Stimulated activated CD4-positive, alpha-beta T cell treated with anti-CD3 and anti-CD28 coated beads, Interleukin-2, amount 100 ng/mL, for 48 hours (primary cell): ENCODE measurements around the gene PHF19.

Experiments used
- DNase-seq, 2 donors: peaks; one replicate each; pipeline ENCODE4 v3.0.0-alpha.2; 2020

PHF19 gene

DNA sequence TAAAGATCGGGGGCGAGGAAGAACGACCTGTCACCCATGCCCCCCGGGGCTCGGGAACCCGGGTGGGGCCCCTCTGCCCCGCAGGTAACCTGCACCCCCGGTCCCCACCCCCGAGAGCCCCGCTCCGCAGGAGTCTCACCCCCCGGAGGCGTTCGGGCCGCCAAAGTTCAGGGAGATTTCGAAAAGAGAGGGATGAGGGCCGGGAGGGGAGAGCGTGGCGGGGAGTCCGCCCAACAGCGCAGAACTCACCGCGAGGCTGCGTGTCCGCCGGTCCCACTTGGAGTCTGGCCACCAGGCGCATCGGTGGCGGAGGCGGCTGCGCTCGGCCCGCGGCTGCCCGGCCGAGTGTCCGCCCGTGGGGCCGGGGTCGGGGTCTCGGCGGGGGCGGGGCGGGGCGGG is at the start of gene PHF19:
Gene PHF19 (minus strand): TSS at position 347 of the 399 bp plus-strand sequence. CDS start 2,447 bp downstream, outside the sequence.
- DNase-seq: no peak

DNA sequence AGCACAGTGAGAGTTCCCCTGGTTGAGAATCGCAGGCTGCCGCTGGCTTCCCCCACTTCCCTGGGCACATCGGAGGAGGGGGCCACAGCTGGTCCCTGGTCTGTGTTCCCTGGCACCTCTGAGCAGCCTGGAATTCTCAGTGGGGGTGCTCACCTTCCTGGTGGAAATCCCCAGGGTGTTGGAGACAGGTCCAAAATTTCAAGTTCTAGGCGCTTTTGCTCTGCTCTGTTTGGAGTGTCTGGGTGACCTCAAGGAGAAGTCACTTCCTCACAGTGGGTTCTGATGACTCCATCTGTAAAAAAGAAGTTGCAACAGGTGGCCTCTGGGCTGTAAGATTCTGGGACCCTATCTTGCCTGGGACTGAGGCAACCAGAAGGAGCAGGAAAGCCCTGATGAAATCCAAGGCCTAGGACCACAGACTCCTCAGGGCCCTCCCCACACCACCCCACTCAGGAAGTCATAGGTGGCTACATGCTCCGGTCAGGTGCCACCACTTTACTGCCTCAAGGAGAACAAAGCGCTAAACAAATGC is 49.5 kb upstream of the PHF19 start, which contains the start of gene TRAF1:
Gene TRAF1 (minus strand): TSS at position 400 of the 532 bp plus-strand sequence. CDS start 721 bp downstream, outside the sequence.
- no peak for DNase-seq

DNA sequence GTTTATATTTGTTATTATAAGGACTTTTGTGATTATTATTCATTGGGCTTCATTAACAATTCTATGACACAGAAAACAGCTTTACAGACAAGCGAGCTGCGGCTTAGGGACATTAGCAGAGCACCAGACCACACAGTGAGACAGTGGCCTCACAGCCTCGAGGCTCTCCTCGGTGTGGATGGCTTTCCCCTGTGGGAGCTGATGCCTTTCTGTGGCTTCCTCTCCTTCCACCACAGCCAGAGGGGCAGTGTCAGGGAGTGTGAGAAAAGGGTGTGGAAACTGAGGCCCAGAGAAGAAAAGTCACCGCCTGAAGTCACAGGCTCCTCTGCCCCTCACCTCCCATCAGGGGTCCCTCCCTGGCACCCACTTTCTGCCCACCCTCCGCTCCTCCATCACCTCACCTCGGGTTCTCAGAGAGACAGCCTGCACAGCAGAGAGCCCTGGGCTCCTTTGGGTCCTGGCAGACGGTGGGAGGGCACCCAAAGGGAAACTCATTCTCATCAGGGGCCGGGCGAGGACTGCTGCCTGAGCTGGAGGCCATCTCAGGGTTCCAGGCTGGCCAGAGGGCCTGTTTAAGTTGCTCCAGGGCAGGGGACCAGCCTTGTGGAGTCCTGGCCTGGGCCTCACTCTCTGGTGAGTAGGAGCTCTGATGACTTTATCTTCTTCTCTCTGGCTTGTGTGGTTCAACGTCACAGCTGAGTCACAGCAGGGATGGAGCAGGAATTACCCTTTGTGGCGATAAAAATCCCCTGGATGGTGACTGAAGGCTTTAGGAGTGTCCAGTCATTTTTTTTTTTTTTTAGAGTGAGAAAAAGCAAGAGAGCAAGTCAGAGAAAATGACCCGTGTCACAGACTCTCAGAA is 48.8 kb upstream of the PHF19 start:
- DNase-seq: peak; percentile 69 to 80

DNA sequence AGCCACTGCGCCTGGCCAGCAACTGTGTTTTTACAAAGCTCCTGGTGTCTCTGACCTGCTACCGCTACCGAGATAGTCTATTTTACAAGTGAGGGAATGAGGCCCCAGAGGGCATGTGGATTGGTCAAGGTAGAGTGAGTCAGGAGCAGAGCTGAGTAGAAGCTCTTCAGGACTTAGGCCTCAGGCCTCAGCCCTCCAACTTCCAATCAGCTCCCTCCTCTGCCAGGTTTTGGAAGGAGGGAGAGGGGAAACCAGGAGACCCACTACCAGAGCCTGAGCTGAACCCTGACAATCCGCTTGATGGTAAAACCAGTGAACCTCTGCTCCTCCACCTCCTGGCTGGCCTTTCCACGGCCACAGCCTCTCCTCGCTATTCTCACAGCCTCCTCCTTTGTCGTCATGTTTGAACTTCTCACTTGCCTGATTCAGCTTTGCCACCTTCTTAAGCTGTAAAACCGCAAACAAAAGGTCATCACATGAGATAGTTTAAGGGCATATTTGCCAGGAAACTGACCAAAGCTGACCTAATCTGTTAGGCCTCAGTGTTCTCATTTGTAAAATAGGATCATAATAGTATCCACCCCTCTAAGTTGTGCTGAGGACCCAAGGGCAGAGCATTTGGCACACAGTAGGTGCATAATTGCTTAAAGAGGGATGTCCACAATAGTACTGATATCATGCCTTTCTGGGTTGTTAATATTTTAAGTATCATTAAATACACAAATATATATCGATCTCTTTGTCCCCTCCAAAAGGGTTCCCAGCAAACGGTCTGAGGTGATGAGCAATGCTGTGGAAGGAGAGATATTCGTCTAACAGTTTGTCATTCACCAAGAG is 47.9 kb upstream of the PHF19 start:
- DNase-seq: no peak

DNA sequence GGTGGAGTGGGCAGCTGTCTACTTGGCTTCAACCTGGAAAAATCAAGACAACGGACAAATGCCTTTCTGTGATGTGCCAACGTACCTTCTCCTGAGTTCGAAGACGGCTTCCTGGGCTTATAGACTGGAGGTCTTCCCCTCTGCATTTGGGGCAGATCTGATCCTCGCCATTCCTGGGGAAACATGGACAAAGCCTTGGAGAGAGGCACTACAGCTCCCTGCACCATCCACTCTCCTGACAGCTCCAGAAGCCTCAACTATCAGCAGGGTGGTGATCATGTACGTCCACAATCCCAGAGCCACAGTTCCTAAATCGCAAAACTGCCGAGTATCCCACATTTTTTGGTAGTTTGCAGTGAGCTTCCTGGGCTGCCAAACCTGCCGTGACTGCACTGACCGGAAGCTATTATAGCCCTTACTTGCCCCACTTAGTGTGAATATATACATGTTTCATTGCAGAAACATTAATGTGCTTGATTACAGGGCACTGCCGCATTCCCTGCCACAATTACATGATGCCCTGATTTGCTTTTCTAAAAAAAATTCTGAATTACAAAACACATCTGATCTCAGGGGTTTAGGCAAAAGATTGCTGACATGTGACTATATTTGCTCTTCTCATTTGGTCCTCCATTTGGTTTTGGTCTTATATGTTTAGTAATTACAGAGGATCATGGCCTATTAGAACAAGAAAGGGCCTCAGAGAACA is 46.8 kb upstream of the PHF19 start:
- no peak for DNase-seq

DNA sequence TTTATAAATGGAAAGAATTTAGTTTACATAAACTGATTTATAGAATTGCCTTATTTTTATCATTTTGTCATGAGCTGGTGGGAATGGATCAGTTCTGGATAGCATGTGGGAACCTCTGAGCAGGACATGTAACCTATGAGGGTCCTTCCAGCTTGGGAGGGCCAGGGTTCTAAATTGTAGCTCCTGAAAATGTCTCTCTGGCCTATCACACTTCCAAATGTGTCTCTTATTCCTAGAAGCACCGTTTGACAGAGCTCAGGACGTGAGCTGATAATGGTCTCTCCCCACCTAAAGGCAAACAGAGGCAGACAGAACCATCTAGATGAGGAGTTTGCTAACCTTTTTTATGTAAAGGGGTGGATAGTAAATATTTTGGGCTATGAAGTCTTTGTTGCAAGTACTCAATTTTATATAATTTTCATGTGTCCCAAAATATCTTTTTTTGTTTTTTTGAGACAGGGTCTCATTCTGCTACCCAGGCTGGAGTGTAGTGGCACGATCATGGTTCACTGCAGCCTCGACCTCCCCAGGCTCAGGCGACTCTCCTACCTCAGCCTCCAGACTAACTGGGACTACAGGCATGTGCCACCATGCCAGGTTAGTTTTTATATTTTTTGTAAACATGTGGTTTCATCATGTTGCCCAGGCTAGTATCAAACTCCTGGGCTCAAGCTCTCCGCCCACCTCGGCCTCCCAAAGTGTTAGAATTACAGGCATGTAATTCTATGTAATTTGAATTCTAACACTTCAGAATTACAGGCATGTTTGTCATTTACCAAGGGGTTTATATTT is 45.6 kb upstream of the PHF19 start:
- DNase-seq: no peak

DNA sequence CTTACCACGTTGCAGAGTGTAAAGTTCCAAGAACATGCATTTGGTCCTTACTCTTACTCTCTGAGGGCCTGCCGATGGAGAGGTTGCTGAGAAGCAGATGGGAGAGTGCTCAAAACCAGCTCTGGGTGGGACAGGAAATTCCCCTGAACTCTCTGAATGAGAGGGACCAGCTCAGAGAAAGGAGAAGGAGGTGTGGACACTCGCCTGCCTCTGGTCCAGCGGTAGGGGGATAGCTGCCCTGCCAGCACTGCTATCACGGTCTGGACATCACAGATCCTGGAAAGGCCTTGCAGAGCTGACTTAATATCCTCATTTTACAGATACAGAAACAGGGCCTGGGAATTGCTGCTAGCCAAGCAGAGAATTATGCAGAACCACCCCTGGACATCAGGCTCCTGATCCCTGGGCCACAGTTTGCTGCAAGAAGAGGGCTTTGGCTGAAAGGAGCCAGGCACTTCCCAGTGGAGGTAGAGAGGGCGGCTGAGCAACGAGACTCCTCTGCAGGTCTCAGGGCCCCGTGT is 44.7 kb upstream of the PHF19 start:
- DNase-seq: no peak

DNA sequence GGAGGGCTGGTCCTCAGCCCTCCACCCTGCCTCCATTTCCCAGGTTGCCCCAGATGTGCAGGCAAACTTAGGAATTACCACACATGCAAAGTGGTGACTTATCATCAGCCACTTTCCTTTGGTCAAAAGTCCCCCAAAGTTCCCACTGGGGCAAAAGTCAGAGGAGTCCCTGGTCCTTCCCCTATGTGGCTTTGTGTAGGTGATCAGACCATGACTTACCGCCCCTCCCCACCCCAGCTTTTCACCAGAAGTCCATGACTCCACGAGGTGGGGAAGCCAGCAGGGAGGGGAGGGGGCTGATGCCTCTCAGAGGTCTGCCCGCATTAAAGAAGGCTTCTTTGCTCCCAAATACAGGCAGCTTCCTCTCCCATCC is 43.8 kb upstream of the PHF19 start:
- DNase-seq: no peak

DNA sequence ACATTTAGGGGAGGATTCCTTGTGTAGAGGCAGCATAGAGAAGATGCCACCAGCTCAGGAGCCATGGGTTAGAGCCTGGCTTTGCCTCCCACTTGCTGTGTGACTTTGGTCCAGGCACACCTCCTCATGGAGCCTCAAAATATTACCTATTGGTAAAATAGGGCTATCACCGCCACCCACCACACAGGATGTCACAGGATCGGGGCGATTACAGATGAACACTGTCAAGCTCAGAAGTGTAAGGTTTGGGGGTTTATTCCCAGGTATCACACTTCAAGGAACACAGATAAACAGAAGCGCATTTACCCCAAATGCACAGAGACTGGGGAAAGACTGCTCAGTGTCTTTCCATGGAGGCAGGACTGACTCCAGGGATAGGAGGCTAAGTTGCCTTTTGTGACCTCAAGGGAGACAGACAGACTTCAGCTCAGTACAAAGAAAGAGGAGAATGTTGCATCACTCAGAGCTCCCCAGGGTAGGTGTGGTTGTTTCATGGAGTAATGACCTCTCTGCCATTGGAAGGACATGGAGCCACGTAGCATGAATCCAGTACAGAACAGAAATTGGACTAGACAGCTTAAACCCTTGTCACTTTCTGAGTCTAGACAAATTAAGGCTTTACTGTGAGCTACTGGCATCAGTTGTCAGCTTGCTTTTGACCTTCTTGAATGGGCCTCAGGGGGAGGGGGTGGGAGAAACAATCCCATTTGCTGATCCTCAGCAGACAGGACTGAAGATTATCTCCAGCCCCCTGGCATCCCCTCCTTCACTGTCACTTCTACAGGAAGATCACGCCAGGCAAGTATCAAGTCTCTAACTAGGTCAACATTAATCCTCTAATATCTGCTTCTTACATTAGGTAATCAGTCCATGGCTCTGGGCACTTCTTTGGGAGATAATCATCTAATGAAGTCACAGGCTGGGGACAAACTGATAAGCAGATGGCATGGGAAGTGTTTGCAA is 43.1 kb upstream of the PHF19 start:
- DNase-seq: no peak

DNA sequence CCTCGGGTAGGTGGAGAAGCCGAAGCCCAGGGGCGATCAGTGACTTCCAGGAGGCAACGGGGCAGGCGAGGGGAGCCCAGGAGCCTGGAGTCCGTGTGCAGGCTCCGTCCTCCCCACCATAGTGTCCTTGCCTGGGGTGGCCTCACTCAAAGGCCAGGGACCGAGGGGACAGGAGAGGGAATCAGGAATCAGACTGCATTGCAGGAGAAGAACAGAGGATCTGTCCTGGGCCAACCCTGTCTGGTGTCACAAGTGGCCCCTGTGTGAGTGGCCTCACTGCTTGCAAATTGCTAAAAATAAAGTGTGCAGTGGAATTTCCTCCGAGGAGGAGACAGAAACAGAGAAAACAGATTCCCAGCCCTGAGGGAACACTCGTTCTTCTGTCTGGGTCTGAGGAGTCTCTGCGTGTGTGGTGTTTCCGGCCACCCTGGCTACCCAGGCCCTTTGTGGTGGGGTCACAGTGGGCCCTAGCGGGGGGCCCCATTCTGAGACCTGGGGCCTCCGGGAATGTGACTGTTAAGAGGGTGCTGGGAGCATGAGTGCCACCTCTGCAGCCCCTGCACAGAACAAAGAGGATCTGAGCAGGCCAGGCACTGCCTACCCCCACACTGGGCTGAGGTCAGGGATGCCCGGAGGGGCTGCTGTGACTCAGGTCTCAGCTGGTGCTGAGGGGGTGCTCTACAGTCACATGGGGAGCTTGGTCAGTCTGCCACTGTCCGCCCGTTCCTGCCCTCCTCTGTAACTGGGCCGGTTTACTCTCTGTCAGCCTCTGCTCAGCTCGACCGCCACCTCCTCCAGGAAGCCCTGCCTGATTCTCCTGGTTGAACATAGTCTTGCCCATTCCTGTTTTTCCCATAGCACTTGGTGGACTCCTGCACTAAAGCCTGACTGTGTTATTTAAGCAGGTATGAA is 42.2 kb upstream of the PHF19 start:
- DNase-seq: no peak

DNA sequence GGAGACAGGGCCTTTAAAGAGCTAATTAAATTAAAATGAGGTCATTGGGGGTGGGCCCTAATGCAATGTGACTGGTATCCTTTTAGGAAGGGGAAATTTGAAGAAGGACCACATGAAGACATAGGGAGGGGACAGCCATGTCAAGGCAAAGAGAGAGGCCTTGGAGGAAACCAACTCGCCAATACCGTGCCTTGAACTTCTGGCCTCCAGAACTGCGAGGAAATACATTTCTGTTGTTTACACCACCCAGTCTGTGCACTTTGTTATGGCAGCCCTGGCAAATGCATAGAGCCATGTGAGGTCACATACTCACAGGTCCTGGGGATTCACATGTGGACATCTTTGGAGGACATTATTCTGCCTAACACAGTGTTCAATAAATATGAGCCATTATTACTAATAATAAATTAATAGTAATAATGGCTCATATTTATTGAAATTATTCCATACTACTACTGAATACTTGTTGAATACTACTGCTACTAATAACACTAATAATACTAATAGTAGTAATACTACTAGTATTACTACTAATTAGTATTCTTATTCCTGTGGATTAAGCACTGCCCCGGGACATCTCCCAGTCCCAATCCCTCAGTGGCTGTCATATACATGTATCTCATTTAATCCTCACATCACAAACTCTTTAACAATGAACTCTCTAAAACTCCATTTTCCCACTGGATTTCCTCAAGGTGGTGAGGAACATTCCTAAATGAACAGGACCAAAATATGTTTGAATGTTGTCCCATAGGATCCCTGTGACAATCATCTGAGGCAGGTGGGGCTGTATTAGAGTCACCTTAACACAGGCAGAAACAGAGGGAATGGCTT is 41.2 kb upstream of the PHF19 start:
- DNase-seq: no peak

DNA sequence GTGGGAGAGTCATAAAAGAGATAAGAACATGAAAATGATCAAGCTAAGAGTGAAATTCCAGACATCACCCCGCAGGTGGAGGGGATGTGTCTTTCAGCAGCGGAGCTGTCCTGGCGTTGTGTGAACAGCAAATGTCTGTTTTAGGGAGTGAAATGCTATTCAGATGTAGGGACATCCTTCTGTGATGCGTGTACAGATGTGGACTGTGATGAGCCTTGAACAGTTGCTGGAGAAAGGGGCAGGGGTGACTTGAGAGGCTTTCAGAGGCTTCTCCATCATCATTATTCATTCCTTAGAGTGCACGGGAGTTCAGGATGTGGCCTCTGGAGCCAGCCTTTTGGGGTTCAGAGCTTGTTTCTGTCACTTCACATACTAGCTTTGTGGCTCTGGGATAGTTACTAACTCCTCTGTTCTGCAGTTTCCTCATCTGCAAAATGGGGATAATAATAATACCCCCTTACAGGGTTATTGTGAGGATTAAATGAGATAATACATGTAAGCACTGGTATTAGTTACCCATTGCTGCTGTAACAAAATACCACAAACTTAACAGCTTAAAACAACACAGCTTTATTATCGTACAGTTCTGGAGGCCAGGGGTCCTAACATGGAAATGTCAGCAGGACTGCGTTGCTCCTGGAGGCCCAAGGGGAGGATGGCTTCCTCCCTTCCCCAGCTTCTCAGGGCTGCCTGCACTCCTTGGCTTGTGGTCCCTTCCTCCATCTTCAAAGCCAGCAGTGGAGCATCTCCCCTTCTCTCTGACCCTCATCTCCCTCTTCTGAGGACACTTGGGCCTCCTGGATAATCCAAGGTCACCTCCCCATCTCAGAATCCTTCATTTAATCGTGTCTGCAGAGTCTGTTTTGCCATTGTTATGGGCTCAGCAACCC is 40.2 kb upstream of the PHF19 start:
- no peak for DNase-seq

DNA sequence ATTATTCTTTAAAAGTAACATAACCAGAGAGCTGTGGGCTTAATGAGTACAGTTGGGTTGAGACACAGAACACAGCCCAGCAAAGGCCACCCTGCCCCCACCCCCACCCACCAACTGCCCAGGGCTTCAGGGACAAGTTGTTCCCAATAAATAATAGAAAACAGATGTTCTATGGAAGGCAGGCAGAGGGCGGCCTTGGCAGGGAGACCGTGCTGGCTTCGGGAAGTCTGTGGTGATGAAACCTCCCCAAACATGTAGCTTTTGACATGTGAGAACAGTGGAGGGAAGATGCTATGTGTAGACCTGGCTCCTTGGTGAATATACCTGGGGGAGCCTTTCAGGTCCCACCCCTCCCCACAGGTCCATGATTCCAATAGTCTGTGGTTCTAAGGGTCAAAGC is 39.6 kb upstream of the PHF19 start:
- DNase-seq: no peak

DNA sequence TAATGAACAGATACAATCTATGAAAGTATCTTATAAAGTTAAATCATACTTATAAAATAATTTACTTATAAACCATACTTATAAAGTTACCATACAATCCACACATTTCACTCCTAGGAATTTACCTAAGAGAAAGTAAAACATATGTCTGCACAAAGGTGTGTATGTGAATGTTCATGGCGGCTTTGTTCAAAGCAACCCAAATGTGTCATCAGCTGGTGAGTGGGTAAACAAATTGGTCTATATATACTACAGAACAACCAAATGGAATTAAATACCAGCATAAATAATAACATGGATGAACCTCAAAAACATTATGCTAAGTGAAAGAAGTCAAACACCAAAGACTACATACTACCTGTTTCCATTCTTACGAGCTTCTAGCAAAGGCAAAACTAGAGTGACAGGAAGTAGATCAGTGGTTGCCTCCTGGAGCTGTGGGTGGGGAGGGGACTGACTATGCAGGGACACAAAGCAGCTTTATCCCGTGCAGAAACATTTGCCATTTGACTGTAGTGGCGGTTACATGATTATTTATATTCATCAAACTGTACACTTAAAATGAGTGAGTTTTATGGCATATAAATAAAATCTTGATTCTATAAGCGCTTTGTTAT is 39.0 kb upstream of the PHF19 start:
- no peak for DNase-seq

DNA sequence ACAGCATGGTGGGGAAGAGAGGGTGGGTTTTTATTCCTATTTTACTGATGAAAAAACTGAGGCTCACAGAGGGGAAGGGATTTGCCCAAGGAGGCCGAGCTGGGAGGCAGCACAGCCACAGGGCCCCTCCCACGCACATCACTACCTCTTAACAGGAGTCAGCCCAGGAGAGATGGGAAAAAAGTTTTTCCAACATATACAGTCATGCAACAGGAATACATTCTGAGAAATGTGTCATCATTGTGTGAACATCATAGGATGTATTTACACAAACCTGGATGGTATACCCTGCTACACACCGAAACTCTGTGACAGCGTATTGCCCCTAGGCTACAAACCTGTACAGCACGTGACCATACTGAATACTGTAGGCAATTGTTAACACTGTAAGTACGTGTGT is 38.0 kb upstream of the PHF19 start:
- DNase-seq: no peak

DNA sequence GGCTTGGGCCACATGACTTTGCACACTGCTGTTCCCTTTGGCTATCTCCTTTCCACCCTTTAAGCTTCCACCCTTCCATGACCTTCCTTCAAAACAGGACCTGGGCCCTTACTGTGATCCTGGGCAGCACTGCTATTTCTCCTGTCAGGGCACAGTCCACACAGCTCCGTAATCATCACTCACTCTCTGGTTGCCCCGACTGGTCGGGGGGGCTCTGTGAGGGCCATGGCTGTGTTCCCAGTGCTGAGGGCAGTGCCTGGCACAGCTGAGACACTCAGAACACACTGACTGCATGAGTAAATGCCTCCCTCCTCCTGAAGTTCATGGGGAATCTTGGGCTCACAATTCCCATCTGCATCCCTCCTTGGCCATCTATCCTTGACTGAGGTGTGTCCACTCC is 37.4 kb upstream of the PHF19 start:
- no peak for DNase-seq

DNA sequence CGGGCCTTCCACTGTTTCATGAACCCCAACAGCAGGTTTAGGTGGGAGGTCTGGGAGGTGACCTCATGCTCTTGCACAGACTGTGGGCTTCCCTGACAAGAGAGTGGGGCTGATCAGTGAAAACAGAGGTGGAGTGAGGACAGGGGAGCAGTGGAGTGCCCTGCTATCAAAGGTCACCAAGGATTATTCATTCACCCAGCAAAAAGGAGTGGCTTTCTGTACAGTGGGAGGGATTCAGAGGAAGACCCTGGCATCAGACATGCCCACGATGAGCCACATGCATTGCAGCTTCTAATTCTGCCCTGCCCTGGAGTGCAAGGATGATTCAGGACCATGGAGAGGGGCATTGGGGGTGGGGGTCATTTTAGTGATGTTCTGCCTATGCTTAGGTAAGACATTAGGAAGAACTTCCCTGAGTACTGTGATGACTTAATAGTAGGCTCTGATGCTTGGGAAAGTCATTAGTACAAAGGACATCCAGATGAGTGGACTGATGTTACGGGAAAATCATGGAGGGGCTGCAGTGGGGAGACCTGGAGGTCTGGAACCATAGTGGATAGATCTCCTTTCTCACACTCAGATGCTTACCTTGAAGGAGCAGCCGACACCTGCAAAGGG is 36.8 kb upstream of the PHF19 start:
- DNase-seq: no peak
